ENCODE results near the gene OMG.

- TF ChIP-seq CTCF (IDR thresholded peaks at IDR 0.05) (no peak), POLR2AphosphoS5 (IDR thresholded peaks at IDR 0.05; ENCODE audit: low read depth, low read length) (no peak), NRF1 (IDR thresholded peaks at IDR 0.05; ENCODE audit: low read depth, low read length) (no peak), GATA2 (CRISPR knock-in tag; IDR thresholded peaks at IDR 0.05) (no peak), ZBTB33 (IDR thresholded peaks at IDR 0.05; ENCODE audit: borderline replicate concordance, low read depth) (no peak), IRF3 (IDR thresholded peaks at IDR 0.05; ENCODE audit: low read depth, low read length) (no peak), EP300 (IDR thresholded peaks at IDR 0.05; ENCODE audit: borderline replicate concordance in 1 of 2, low read depth in 1 of 2, low read length in 1 of 2) (no peak), RFX5 (IDR thresholded peaks at IDR 0.05; ENCODE audit: low read length) (no peak), RAD21 (IDR thresholded peaks at IDR 0.05; ENCODE audit: low read length) (no peak), MAX (IDR thresholded peaks at IDR 0.05; ENCODE audit: low read depth) (no peak), YY1 (IDR thresholded peaks at IDR 0.05; ENCODE audit: low read depth) (no peak), TAF1 (IDR thresholded peaks at IDR 0.05; ENCODE audit: borderline replicate concordance, low read depth, low read length) (no peak)
These were observed 45.7 kb downstream of the OMG start for GRCh38 chr17:31251105-31251969.

Data from SK-N-SH (cell line).